Esophagus squamous epithelium (tissue), 5 donors: ENCODE data around the gene FCAR. TPM values are rescaled to one million over a fixed set of nuclear protein-coding genes. Genes with fewer than 3 reads are reported as not detected.
A peak's percentile ranks its signal among the peaks of the same experiment; 100 is the strongest.
"Not testable (repeated sequence)": the region's sequence is repeated elsewhere in the genome, so short reads cannot be mapped to it uniquely, and the experiment has no call there.

Experiments used
- DNase-seq: peaks from one replicate; lab custom pipeline; 2025; lab: John Stamatoyannopoulos, UW
- H3K27ac ChIP-seq, 4 donors: fragments of 200-600 bp; sonication (generic); one replicate each; pipeline ENCODE4 v1.5.1; 2016 to 2019; ENCODE audit warnings: mild to moderate bottlenecking in 1 of 4
- H3K27me3 ChIP-seq, 4 donors: fragments of 200-600 bp; sonication (generic); 1 replicate in 3 of 4; 2 replicates in 1 of 4; pipeline versions ENCODE4 v1.5.1 to v1.6.0; 2017 to 2021; ENCODE audit warnings: antibody characterized with exemption in 1 of 4
- H3K36me3 ChIP-seq, 3 donors: fragments of 200-600 bp; sonication (generic); one replicate each; pipeline ENCODE4 v1.5.1; 2016 to 2019
- H3K4me1 ChIP-seq, 3 donors: fragments of 200-600 bp; sonication (generic); one replicate each; pipeline ENCODE4 v1.5.1; 2017 to 2019
- H3K4me3 ChIP-seq, 4 donors: fragments of 200-600 bp; sonication (generic); 1 replicate in 3 of 4; 2 replicates in 1 of 4; pipeline ENCODE4 v1.5.1; 2016 to 2019; ENCODE audit warnings: mild to moderate bottlenecking in 2 of 4, moderate library complexity in 1 of 4
- H3K9me3 ChIP-seq, 3 donors: fragments of 200-600 bp; sonication (generic); one replicate each; pipeline ENCODE4 v1.5.1; 2016 to 2019
- POLR2A ChIP-seq, 4 donors: fragments of 450-650 bp; IDR thresholded peaks; one replicate each; pipeline ENCODE4 v1.6.1; 2017; ENCODE audit warnings: antibody characterized with exemption in 4 of 4, mild to moderate bottlenecking in 4 of 4, moderate library complexity in 3 of 4
- WGBS, 2 donors: methylation state at CpG; one replicate each; pipeline ENCODE4 v1.1.5; 2018; 5-methylcytosine and 5-hydroxymethylcytosine counted together
- intact Hi-C: fragments of 100-400 bp; cut with DNase I; formaldehyde crosslinking; loops from one replicate; pipeline ENCODE4 v1.15.0; 2022
- total RNA-seq, 4 donors: library from RNA; depleted of rRNA; stranded (reverse); fragments of >200 nt; gene quantifications; one replicate each; pipeline ENCODE4 v1.1.0, GENCODE V29; 2016
- TF ChIP-seq, protein P1 (sequence below), 6 experiments: fragments of 450-650 bp in 4 of 6; fragments of 200-600 bp in 2 of 6; sonication (generic) in 2 of 6; IDR thresholded peaks; one replicate each; pipeline ENCODE4 v1.5.1; 2016 to 2019; ENCODE audit warnings: antibody characterized with exemption in 6 of 6, mild to moderate bottlenecking in 4 of 6, moderate library complexity in 4 of 6
- donor health status: DM: yes; HTN: yes; CAD: no.

FCAR gene
- total RNA-seq, 4 donors from 2014 or later, result 0.41 to 0.61 TPM; not detected in 2

DNA sequence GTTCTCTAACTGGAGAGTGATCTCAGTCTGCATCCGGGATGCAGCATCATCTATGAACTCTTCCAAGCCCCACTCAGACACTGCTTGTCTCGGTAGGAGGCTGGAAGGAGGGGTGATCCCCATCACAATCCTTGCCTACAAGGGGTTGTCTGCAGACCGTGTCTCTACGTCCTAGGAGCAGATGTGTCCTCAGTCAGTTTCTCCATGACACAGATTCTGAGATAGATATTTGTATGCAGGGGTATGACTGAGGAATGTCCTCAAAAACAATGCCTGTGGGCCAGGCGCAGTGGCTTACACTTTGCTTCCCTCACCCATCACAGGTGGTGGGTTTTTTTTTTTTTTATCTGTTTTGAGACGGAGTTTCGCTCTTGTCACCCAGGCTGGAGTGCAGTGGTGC lies 32.8 kb downstream of the FCAR start:
- H3K4me1 ChIP-seq, result no peaks in the 10 kb centered on the region
- no peak for DNase-seq
- TF ChIP-seq, protein P1, sequence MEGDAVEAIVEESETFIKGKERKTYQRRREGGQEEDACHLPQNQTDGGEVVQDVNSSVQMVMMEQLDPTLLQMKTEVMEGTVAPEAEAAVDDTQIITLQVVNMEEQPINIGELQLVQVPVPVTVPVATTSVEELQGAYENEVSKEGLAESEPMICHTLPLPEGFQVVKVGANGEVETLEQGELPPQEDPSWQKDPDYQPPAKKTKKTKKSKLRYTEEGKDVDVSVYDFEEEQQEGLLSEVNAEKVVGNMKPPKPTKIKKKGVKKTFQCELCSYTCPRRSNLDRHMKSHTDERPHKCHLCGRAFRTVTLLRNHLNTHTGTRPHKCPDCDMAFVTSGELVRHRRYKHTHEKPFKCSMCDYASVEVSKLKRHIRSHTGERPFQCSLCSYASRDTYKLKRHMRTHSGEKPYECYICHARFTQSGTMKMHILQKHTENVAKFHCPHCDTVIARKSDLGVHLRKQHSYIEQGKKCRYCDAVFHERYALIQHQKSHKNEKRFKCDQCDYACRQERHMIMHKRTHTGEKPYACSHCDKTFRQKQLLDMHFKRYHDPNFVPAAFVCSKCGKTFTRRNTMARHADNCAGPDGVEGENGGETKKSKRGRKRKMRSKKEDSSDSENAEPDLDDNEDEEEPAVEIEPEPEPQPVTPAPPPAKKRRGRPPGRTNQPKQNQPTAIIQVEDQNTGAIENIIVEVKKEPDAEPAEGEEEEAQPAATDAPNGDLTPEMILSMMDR (IDR thresholded peaks at IDR 0.05), result no peak
- TF ChIP-seq POLR2A (IDR thresholded peaks at IDR 0.05), result no peak
- no peak overlapping the region for H3K4me3 ChIP-seq
- no peaks in the 10 kb centered on the region for H3K9me3 ChIP-seq
- no peaks in the 10 kb centered on the region for H3K27me3 ChIP-seq
- intact Hi-C loops, result no loop called here
- H3K36me3 ChIP-seq, result no peaks in the 10 kb centered on the region
- WGBS, 2 donors, result 65 to 68% methylated on average over 7 of the region's 7 CpGs
- H3K27ac ChIP-seq, result no peak overlapping the region

DNA sequence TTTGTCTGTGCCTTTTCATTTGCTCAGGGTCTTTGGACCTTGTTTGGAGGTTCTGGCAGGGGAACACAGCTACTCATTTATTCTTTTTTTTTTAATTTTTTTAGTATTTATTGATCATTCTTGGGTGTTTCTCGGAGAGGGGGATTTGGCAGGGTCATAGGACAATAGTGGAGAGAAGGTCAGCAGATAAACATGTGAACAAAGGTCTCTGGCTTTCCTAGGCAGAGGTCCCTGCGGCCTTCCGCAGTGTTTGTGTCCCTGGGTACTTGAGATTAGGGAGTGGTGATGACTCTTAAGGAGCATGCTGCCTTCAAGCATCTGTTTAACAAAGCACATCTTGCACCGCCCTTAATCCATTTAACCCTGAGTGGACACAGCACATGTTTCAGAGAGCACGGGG lies 33.9 kb downstream of the FCAR start:
- H3K4me1 ChIP-seq, H3K27me3 ChIP-seq, H3K36me3 ChIP-seq, intact Hi-C loops, DNase-seq, H3K9me3 ChIP-seq, H3K27ac ChIP-seq, H3K4me3 ChIP-seq: not testable (repeated sequence)
- 66 to 69% methylated on average over 2 to 4 of the region's 5 CpGs for WGBS, 2 donors

DNA sequence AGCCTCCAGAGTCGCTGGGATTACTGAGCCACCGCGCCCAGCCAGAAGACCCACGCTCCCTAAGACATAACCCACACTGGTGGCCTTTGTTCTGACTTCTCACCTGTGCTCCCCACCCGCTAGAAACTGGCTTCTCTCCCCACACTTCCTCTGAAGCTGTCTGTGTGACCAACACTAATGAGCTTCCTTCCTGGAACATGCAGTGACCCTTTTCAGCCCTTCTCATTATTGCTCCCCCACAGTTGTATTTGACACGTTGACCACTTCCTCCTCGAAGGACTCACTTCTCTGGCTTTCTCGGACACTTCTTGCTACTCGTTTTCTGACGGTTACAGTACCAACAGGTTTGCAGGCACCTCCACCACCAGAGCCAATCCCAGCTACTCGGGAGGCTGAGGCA lies 42.8 kb downstream of the FCAR start:
- no peaks in the 10 kb centered on the region for H3K9me3 ChIP-seq
- intact Hi-C loops, result no loop called here

DNA sequence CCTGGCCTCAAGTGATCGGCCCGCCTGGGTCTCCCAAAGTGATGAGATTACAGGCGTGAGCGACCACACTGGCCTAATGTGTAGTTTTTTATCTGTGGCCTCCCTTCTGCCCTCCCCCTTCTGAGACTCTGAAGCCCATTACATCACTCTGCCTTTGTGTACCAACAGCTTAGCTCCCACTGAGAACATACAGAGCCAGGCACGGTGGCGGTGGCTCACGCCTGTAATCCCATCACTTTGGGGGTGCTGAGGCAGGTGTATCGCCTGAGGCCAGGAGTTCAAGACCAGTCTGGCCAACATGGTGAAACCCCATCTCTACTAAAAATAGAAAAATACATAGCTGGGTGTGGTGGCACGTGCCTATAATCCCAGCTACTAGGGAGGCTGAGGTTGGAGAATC lies 44.5 kb downstream of the FCAR start:
- Histone ChIP-seq H3K4me3 (no peak overlapping the region), H3K4me1 (no peaks in the 10 kb centered on the region), H3K27ac (no peak overlapping the region), H3K27me3 (peaks cover 0 to 12% (median 0%) of the 10 kb centered on the region in 4 donors), H3K9me3 (no peaks in the 10 kb centered on the region), H3K36me3 (no peaks in the 10 kb centered on the region)
- 53 to 73% methylated on average over 6 to 8 of the region's 9 CpGs for WGBS, 2 donors
- no peak for TF ChIP-seq POLR2A (IDR thresholded peaks at IDR 0.05)
- TF ChIP-seq, protein P1 (IDR thresholded peaks at IDR 0.05), result no peak
- DNase-seq, result no peak
- intact Hi-C loops, result no loop called here

More for the DNA sequence above, 42.8 kb downstream of the FCAR start:
- no peak overlapping the region for H3K27ac ChIP-seq
- H3K27me3 ChIP-seq, result peaks cover 0 to 12% (median 0%) of the 10 kb centered on the region in 4 donors
- H3K4me3 ChIP-seq, result no peak overlapping the region
- no peaks in the 10 kb centered on the region for H3K4me1 ChIP-seq
- no peaks in the 10 kb centered on the region for H3K36me3 ChIP-seq
- DNase-seq, result no peak
- TF ChIP-seq POLR2A (IDR thresholded peaks at IDR 0.05), result no peak
- TF ChIP-seq, protein P1 (IDR thresholded peaks at IDR 0.05), result no peak
- 70 to 78% methylated on average over 11 of the region's 11 CpGs for WGBS, 2 donors

DNA sequence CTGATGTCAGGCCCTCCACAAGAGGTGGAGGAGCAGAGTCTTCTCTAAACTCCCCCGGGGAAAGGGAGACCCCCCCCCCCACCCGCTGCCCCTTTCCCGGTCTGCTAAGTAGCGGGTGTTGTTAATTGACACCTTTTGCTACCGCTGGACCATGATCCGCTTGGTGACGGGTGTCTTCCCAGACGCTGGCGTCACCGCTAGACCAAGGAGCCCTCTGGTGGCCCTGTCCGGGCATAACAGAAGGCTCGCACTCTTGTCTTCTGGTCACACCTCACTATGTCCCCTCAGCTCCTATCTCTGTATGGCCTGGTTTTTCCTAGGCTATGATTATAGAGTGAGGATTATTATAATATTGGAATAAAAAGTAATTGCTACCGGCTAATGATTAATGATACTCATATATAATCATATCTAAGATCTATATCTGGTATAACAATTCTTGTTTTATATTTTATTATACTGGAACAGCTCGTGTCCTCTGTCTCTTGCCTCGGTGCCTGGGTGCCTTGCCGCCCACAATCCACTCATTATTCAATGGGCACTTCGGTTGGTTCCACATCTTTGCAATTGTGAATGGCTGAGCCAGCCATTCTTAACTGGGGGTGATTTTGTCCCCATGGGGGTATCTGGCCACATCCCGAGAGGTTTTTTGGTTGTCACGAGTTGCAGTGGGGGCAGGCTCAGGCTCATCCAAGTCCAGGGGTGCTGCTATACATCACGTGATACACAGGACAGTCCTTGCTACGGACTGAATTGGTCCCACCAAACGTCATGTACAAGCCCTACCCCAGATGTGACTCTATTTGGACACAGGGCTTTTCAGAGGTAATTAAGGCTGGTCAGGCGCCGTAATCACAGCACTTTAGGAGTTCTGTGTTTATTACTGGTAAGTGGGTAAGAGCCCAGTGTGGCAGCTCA lies 45.9 kb downstream of the FCAR start:
- intact Hi-C loops, H3K36me3 ChIP-seq, H3K9me3 ChIP-seq, DNase-seq, H3K4me3 ChIP-seq, H3K27ac ChIP-seq, H3K4me1 ChIP-seq: not testable (repeated sequence)
- WGBS, 2 donors, result 61 to 74% methylated on average over 7 to 12 of the region's 24 CpGs
- H3K27me3 ChIP-seq, result peaks cover 0 to 12% (median 0%) of the 10 kb centered on the region in 4 donors
- TF ChIP-seq, protein P1 (IDR thresholded peaks at IDR 0.05), result peak in 4 of 6 experiments; percentile 24 to 56 (median 32)
